ENCODE data around the gene MET. TPM values are rescaled to one million over a fixed set of nuclear protein-coding genes. Genes with fewer than 3 reads are reported as not detected.

Gene MET
- total RNA-seq, 1 donor from 2014 or later: 0.56 TPM

GRCh38 chr7:116724560-116725231 is 52.7 kb downstream of the MET start:
- no peak overlapping the region for H3K27ac Mint-ChIP-seq (ENCODE audit: unreplicated experiment)
- no peak for TF ChIP-seq CTCF (IDR thresholded peaks at IDR 0.05; ENCODE audit: partially characterized antibody, unreplicated experiment)
- no peaks in the 10 kb centered on the region for H3K36me3 Mint-ChIP-seq (ENCODE audit: unreplicated experiment)
- H3K4me3 Mint-ChIP-seq (ENCODE audit: unreplicated experiment): no peak overlapping the region
- no peaks in the 10 kb centered on the region for H3K4me1 Mint-ChIP-seq (ENCODE audit: low read depth, unreplicated experiment)
- no peaks in the 10 kb centered on the region for H3K9me3 Mint-ChIP-seq (ENCODE audit: unreplicated experiment)
- H3K27me3 Mint-ChIP-seq (ENCODE audit: unreplicated experiment): no peaks in the 10 kb centered on the region
- no peak for DNase-seq

- TF ChIP-seq CTCF (IDR thresholded peaks at IDR 0.05; ENCODE audit: partially characterized antibody, unreplicated experiment): no peak
- Mint-ChIP-seq H3K36me3 (ENCODE audit: unreplicated experiment) (no peaks in the 10 kb centered on the region), H3K27ac (ENCODE audit: unreplicated experiment) (no peak overlapping the region), H3K27me3 (ENCODE audit: unreplicated experiment) (peaks cover 3% of the 10 kb centered on the region), H3K4me3 (ENCODE audit: unreplicated experiment) (no peak overlapping the region), H3K9me3 (ENCODE audit: unreplicated experiment) (no peaks in the 10 kb centered on the region), H3K4me1 (ENCODE audit: low read depth, unreplicated experiment) (no peaks in the 10 kb centered on the region)
- no peak for DNase-seq
Observed at GRCh38 chr7:116726149-116726548, 54.2 kb downstream of the MET start.

DNA sequence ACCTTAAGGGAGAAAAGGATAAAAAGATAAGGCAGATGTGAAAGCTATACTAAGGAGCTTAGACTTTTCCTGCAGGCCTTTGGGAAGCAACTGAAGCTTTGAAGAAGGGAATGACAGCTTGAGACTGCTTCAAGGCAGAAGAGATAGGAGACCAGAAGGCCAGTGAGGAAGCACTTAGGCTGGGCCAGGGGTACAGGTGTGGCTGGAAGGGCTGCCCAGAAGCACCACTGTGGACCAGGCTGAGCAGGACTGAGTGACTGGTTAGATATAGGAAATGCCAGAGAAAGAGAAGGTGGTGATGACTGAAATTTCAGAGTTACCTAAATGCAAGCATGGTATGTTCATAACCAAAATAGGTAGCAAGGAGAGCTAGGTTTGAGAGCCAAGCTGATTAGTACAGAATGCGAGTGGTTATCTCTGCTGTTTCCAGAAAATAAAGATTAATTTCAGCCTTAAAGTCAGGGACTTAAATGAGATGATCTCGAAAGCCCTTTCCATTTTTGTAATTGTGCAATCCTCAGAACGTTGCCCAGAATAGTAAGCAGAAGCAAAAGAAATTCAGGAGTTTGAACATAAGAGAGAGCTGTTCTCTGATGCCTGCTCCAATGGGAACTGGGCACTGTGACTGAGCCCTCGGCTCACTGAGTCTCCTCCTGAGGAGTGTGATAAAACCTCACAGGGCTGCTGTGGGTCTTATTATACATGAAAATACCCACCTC is 54.9 kb downstream of the MET start:
- no peak overlapping the region for H3K27ac Mint-ChIP-seq (ENCODE audit: unreplicated experiment)
- H3K4me1 Mint-ChIP-seq (ENCODE audit: low read depth, unreplicated experiment): no peaks in the 10 kb centered on the region
- no peak for DNase-seq
- H3K4me3 Mint-ChIP-seq (ENCODE audit: unreplicated experiment): no peak overlapping the region
- no peaks in the 10 kb centered on the region for H3K9me3 Mint-ChIP-seq (ENCODE audit: unreplicated experiment)
- TF ChIP-seq CTCF (IDR thresholded peaks at IDR 0.05; ENCODE audit: partially characterized antibody, unreplicated experiment): no peak
- peaks cover 3% of the 10 kb centered on the region for H3K27me3 Mint-ChIP-seq (ENCODE audit: unreplicated experiment)
- H3K36me3 Mint-ChIP-seq (ENCODE audit: unreplicated experiment): no peaks in the 10 kb centered on the region

- Mint-ChIP-seq H3K27me3 (ENCODE audit: unreplicated experiment) (peaks cover 3% of the 10 kb centered on the region), H3K4me1 (ENCODE audit: low read depth, unreplicated experiment) (no peaks in the 10 kb centered on the region), H3K36me3 (ENCODE audit: unreplicated experiment) (no peaks in the 10 kb centered on the region), H3K9me3 (ENCODE audit: unreplicated experiment) (no peaks in the 10 kb centered on the region), H3K4me3 (ENCODE audit: unreplicated experiment) (no peak overlapping the region), H3K27ac (ENCODE audit: unreplicated experiment) (no peak overlapping the region)
- TF ChIP-seq CTCF (IDR thresholded peaks at IDR 0.05; ENCODE audit: partially characterized antibody, unreplicated experiment): no peak
- no peak for DNase-seq
Observed at GRCh38 chr7:116727432-116728009, 55.5 kb downstream of the MET start.

DNA sequence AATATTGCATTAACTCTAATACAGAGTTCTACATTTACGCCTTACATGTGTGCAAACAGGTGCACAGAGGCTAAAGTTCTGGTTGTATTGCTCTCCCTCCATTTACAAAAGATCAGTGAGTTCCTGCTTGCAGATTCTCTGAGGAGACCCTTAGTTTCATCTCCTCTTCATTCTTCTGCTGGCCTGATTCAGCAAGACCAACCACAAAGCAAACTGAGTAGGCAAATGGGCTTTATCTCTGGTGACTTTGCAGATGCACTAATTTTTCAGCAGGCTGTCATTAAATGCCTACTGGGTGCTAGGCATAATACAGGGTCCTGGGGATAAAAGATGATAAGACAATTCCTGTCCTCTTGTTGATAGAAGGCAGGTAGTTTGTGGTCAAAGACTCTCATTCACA is 56.4 kb downstream of the MET start:
- TF ChIP-seq CTCF (IDR thresholded peaks at IDR 0.05; ENCODE audit: partially characterized antibody, unreplicated experiment): no peak
- Mint-ChIP-seq H3K4me1 (ENCODE audit: low read depth, unreplicated experiment) (no peaks in the 10 kb centered on the region), H3K36me3 (ENCODE audit: unreplicated experiment) (no peaks in the 10 kb centered on the region), H3K9me3 (ENCODE audit: unreplicated experiment) (no peaks in the 10 kb centered on the region), H3K4me3 (ENCODE audit: unreplicated experiment) (no peak overlapping the region), H3K27me3 (ENCODE audit: unreplicated experiment) (peaks cover 3% of the 10 kb centered on the region), H3K27ac (ENCODE audit: unreplicated experiment) (no peak overlapping the region)
- DNase-seq: no peak

All from glutamatergic neuron (in vitro differentiated cells).